Thyroid gland (tissue), 4 donors: Measurements from ENCODE around the gene SMPD1.

Experiments
- POLR2A ChIP-seq, 2 donors: fragments of 450-650 bp; IDR thresholded peaks; one replicate each; pipeline ENCODE4 v1.6.1; 2017; ENCODE audit warnings: antibody characterized with exemption in 2 of 2, mild to moderate bottlenecking in 2 of 2, moderate library complexity in 1 of 2
- TF ChIP-seq, protein P1 (sequence below), 6 experiments: fragments of 200-600 bp in 3 of 6; fragments of 450-650 bp in 3 of 6; sonication (generic) in 3 of 6; IDR thresholded peaks; one replicate each; pipeline ENCODE4 v1.5.1; 2016 to 2019; ENCODE audit warnings: antibody characterized with exemption in 6 of 6, mild to moderate bottlenecking in 2 of 6, inconsistent platforms in 1 of 6, moderate library complexity in 1 of 6

DNA sequence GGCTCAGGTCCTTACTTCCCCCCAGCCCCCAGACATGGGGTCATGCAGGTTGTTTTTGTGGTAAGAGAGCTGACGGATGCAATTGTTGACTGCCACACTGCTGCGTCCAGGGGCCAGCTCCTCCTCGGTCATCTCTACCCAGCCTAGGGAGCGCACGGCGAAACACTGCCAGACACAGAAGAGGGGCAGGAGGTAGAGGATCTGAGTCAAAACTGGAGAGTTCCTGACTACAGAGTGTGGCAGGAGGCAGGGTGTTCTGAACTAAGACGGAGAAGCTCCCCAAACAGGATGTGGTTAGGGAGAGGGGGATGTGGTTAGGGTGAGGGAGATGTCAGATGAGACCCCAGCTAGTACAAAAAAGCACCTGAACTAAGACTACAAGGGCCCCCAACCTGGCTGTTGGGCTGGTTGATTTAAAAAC lies 12.3 kb downstream of the SMPD1 start:
- TF ChIP-seq, protein P1, sequence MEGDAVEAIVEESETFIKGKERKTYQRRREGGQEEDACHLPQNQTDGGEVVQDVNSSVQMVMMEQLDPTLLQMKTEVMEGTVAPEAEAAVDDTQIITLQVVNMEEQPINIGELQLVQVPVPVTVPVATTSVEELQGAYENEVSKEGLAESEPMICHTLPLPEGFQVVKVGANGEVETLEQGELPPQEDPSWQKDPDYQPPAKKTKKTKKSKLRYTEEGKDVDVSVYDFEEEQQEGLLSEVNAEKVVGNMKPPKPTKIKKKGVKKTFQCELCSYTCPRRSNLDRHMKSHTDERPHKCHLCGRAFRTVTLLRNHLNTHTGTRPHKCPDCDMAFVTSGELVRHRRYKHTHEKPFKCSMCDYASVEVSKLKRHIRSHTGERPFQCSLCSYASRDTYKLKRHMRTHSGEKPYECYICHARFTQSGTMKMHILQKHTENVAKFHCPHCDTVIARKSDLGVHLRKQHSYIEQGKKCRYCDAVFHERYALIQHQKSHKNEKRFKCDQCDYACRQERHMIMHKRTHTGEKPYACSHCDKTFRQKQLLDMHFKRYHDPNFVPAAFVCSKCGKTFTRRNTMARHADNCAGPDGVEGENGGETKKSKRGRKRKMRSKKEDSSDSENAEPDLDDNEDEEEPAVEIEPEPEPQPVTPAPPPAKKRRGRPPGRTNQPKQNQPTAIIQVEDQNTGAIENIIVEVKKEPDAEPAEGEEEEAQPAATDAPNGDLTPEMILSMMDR (IDR thresholded peaks at IDR 0.05) = no peak
- TF ChIP-seq POLR2A (IDR thresholded peaks at IDR 0.05) = no peak
